ENCODE measurements around the gene LRRTM2. TPM values are rescaled to one million over a fixed set of nuclear protein-coding genes. Genes with fewer than 3 reads are reported as not detected.

The LRRTM2 gene
- total RNA-seq, 1 donor from 2014 or later: not detected

- H3K27me3 ChIP-seq (ENCODE audit: low read depth): no peaks in the 10 kb centered on the region
- no peak for DNase-seq
- intact Hi-C loops (cut with micrococcal nuclease): no loop called here
- no peak overlapping the region for H3K27ac ChIP-seq (replicated peaks)
- H3K4me1 ChIP-seq: peaks cover 60% of the 10 kb centered on the region
- no peak overlapping the region for H3K4me3 ChIP-seq
- peaks cover 29% of the 10 kb centered on the region for H3K36me3 ChIP-seq
- no peaks in the 10 kb centered on the region for H3K9me3 ChIP-seq (replicated peaks)
- TF ChIP-seq CTCF (IDR thresholded peaks at IDR 0.05; ENCODE audit: borderline replicate concordance): no peak
Measured at GRCh38 chr5:138832218-138832617, 42.9 kb downstream of the LRRTM2 start.

GRCh38 chr5:138831703-138832102 lies 43.4 kb downstream of the LRRTM2 start:
- no peak for TF ChIP-seq CTCF (IDR thresholded peaks at IDR 0.05; ENCODE audit: borderline replicate concordance)
- peaks cover 60% of the 10 kb centered on the region for H3K4me1 ChIP-seq

GRCh38 chr5:138829341-138829740 lies 45.8 kb downstream of the LRRTM2 start:
- no peaks in the 10 kb centered on the region for H3K9me3 ChIP-seq (replicated peaks)
- H3K27me3 ChIP-seq (ENCODE audit: low read depth): no peaks in the 10 kb centered on the region
- no peak for DNase-seq
- no peak overlapping the region for H3K4me3 ChIP-seq
- H3K36me3 ChIP-seq: peaks cover 46% of the 10 kb centered on the region
- no peak for TF ChIP-seq CTCF (IDR thresholded peaks at IDR 0.05; ENCODE audit: borderline replicate concordance)
- H3K27ac ChIP-seq (replicated peaks): no peak overlapping the region
- intact Hi-C loops (cut with micrococcal nuclease): no loop called here
- H3K4me1 ChIP-seq: peaks cover 57% of the 10 kb centered on the region

More at GRCh38 chr5:138831703-138832102, 43.4 kb downstream of the LRRTM2 start:
- Histone ChIP-seq H3K4me3 (no peak overlapping the region), H3K9me3 (replicated peaks) (no peaks in the 10 kb centered on the region), H3K27me3 (ENCODE audit: low read depth) (no peaks in the 10 kb centered on the region), H3K36me3 (peaks cover 34% of the 10 kb centered on the region), H3K27ac (replicated peaks) (no peak overlapping the region)
- intact Hi-C loops (cut with micrococcal nuclease): no loop called here
- no peak for DNase-seq

GRCh38 chr5:138828556-138828955 lies 46.6 kb downstream of the LRRTM2 start:
- TF ChIP-seq CTCF (IDR thresholded peaks at IDR 0.05; ENCODE audit: borderline replicate concordance): no peak
- DNase-seq: no peak
- intact Hi-C loops (cut with micrococcal nuclease): no loop called here
- no peaks in the 10 kb centered on the region for H3K27me3 ChIP-seq (ENCODE audit: low read depth)
- H3K4me1 ChIP-seq: peaks cover 54% of the 10 kb centered on the region
- no peak overlapping the region for H3K4me3 ChIP-seq
- H3K9me3 ChIP-seq (replicated peaks): no peaks in the 10 kb centered on the region
- H3K36me3 ChIP-seq: peaks cover 46% of the 10 kb centered on the region
- no peak overlapping the region for H3K27ac ChIP-seq (replicated peaks)

- intact Hi-C loops (cut with micrococcal nuclease): no loop called here
- Histone ChIP-seq H3K27me3 (ENCODE audit: low read depth) (no peaks in the 10 kb centered on the region), H3K4me1 (peaks cover 58% of the 10 kb centered on the region), H3K36me3 (peaks cover 40% of the 10 kb centered on the region), H3K9me3 (replicated peaks) (no peaks in the 10 kb centered on the region), H3K4me3 (no peak overlapping the region), H3K27ac (replicated peaks) (peak overlapping the region; percentile 32)
- TF ChIP-seq CTCF (IDR thresholded peaks at IDR 0.05; ENCODE audit: borderline replicate concordance): peak; percentile 74
- DNase-seq: no peak
Measured at GRCh38 chr5:138824924-138825863, 49.9 kb downstream of the LRRTM2 start.
